ENCODE results near the gene CCDC88C.

CCDC88C gene

GRCh38 chr14:91375720-91376452 lies 41.7 kb downstream of the CCDC88C start:
- Histone ChIP-seq H3K27me3 (replicated peaks in 2 of 5; ENCODE audit: control insufficient read depth in 4 of 5, insufficient read depth in 5 of 5, low read length in 4 of 5) (no peaks in the 10 kb centered on the region), H3K9me3 (ENCODE audit: control extremely low read depth in 1 of 5, control insufficient read depth in 4 of 5, insufficient read depth in 2 of 5, low read depth in 1 of 5, low read length in 4 of 5) (no peaks in the 10 kb centered on the region), H3K4me1 (ENCODE audit: control extremely low read depth in 1 of 4, control insufficient read depth in 4 of 4, insufficient read depth in 4 of 4, low read length in 3 of 4) (peaks cover 20 to 97% (median 86%) of the 10 kb centered on the region in 4 experiments), H3K36me3 (ENCODE audit: control insufficient read depth in 4 of 4, insufficient read depth in 4 of 4, low read length in 3 of 4) (peaks cover 0 to 2% (median 0%) of the 10 kb centered on the region in 4 experiments), H3K4me3 (ENCODE audit: control insufficient read depth in 1 of 7, extremely low read depth in 1 of 7, insufficient read depth in 4 of 7, low read depth in 2 of 7, low read length in 6 of 7) (no peak overlapping the region), H3K27ac (ENCODE audit: insufficient read depth in 1 of 2, low read depth in 1 of 2, low read length in 2 of 2, poor library complexity in 1 of 2, severe bottlenecking in 2 of 2) (no peak overlapping the region)
- ChIA-PET CTCF (interaction anchor here (1.5 to 6.7 kb wide), 8 partner anchors 10 to 51 kb away, joined by 4 to 27 read pairs (median 8); partner anchors contain the start of gene CCDC88C), POLR2A (no interaction called here)
- no peak for DNase-seq
- WGBS (ENCODE audit: insufficient coverage), result 97% methylated on average over 17 of the region's 25 CpGs

GRCh38 chr14:91374879-91375702 lies 42.5 kb downstream of the CCDC88C start:
- Histone ChIP-seq H3K4me3 (ENCODE audit: control insufficient read depth in 1 of 7, extremely low read depth in 1 of 7, insufficient read depth in 4 of 7, low read depth in 2 of 7, low read length in 6 of 7) (no peak overlapping the region), H3K36me3 (ENCODE audit: control insufficient read depth in 4 of 4, insufficient read depth in 4 of 4, low read length in 3 of 4) (peaks cover 0 to 3% (median 1%) of the 10 kb centered on the region in 4 experiments), H3K27ac (ENCODE audit: insufficient read depth in 1 of 2, low read depth in 1 of 2, low read length in 2 of 2, poor library complexity in 1 of 2, severe bottlenecking in 2 of 2) (no peak overlapping the region), H3K4me1 (ENCODE audit: control extremely low read depth in 1 of 4, control insufficient read depth in 4 of 4, insufficient read depth in 4 of 4, low read length in 3 of 4) (peaks cover 20 to 97% (median 83%) of the 10 kb centered on the region in 4 experiments), H3K27me3 (replicated peaks in 2 of 5; ENCODE audit: control insufficient read depth in 4 of 5, insufficient read depth in 5 of 5, low read length in 4 of 5) (no peaks in the 10 kb centered on the region), H3K9me3 (ENCODE audit: control extremely low read depth in 1 of 5, control insufficient read depth in 4 of 5, insufficient read depth in 2 of 5, low read depth in 1 of 5, low read length in 4 of 5) (no peaks in the 10 kb centered on the region)
- 92% methylated on average over 24 of the region's 26 CpGs for WGBS (ENCODE audit: insufficient coverage)
- DNase-seq, result no peak
- ChIA-PET POLR2A (interaction anchor here (0.6 kb wide), 1 partner anchor 89 kb away, joined by 3 read pairs; no protein-coding TSS in a partner anchor), CTCF (interaction anchor here (0.8 to 6.7 kb wide), 10 partner anchors 9 to 63 kb away, joined by 3 to 27 read pairs (median 6); partner anchors contain the start of gene CCDC88C)

GRCh38 chr14:91374287-91374878 lies 43.2 kb downstream of the CCDC88C start:
- ChIA-PET POLR2A (interaction anchor here (0.6 kb wide), 2 partner anchors 35 to 45 kb away, joined by 3 read pairs; no protein-coding TSS in a partner anchor), CTCF (interaction anchor here (0.7 to 6.7 kb wide), 9 partner anchors 8 to 62 kb away, joined by 3 to 27 read pairs (median 6); partner anchors contain the start of gene CCDC88C)
- H3K4me3 ChIP-seq (ENCODE audit: control insufficient read depth in 1 of 7, extremely low read depth in 1 of 7, insufficient read depth in 4 of 7, low read depth in 2 of 7, low read length in 6 of 7), result peak overlapping the region in 2 of 7 experiments; percentile 40 to 54
- no peaks in the 10 kb centered on the region for H3K27me3 ChIP-seq (replicated peaks in 2 of 5; ENCODE audit: control insufficient read depth in 4 of 5, insufficient read depth in 5 of 5, low read length in 4 of 5)
- no peak overlapping the region for H3K27ac ChIP-seq (ENCODE audit: insufficient read depth in 1 of 2, low read depth in 1 of 2, low read length in 2 of 2, poor library complexity in 1 of 2, severe bottlenecking in 2 of 2)
- H3K36me3 ChIP-seq (ENCODE audit: control insufficient read depth in 4 of 4, insufficient read depth in 4 of 4, low read length in 3 of 4), result peaks cover 0 to 3% (median 1%) of the 10 kb centered on the region in 4 experiments
- DNase-seq, result no peak
- no peaks in the 10 kb centered on the region for H3K9me3 ChIP-seq (ENCODE audit: control extremely low read depth in 1 of 5, control insufficient read depth in 4 of 5, insufficient read depth in 2 of 5, low read depth in 1 of 5, low read length in 4 of 5)
- peaks cover 20 to 98% (median 83%) of the 10 kb centered on the region in 4 experiments for H3K4me1 ChIP-seq (ENCODE audit: control extremely low read depth in 1 of 4, control insufficient read depth in 4 of 4, insufficient read depth in 4 of 4, low read length in 3 of 4)
- 58% methylated on average over 6 of the region's 7 CpGs for WGBS (ENCODE audit: insufficient coverage)

- Histone ChIP-seq H3K27me3 (replicated peaks in 2 of 5; ENCODE audit: control insufficient read depth in 4 of 5, insufficient read depth in 5 of 5, low read length in 4 of 5) (no peaks in the 10 kb centered on the region), H3K4me1 (ENCODE audit: control extremely low read depth in 1 of 4, control insufficient read depth in 4 of 4, insufficient read depth in 4 of 4, low read length in 3 of 4) (peaks cover 19 to 95% (median 80%) of the 10 kb centered on the region in 4 experiments), H3K27ac (ENCODE audit: insufficient read depth in 1 of 2, low read depth in 1 of 2, low read length in 2 of 2, poor library complexity in 1 of 2, severe bottlenecking in 2 of 2) (peak overlapping the region in 1 of 2 experiments; percentile 55), H3K36me3 (ENCODE audit: control insufficient read depth in 4 of 4, insufficient read depth in 4 of 4, low read length in 3 of 4) (peaks cover 0 to 3% (median 1%) of the 10 kb centered on the region in 4 experiments), H3K4me3 (ENCODE audit: control insufficient read depth in 1 of 7, extremely low read depth in 1 of 7, insufficient read depth in 4 of 7, low read depth in 2 of 7, low read length in 6 of 7) (peak overlapping the region in 4 of 7 experiments; percentile 11 to 54 (median 42)), H3K9me3 (ENCODE audit: control extremely low read depth in 1 of 5, control insufficient read depth in 4 of 5, insufficient read depth in 2 of 5, low read depth in 1 of 5, low read length in 4 of 5) (no peaks in the 10 kb centered on the region)
- 10% methylated on average over 10 of the region's 11 CpGs for WGBS (ENCODE audit: insufficient coverage)
- POLR2A ChIA-PET, result interaction anchor here (0.6 kb wide), 3 partner anchors 35 to 745 kb away, joined by 3 read pairs; no protein-coding TSS in a partner anchor
- peak in 2 of 3 donors; percentile 76 to 83 for DNase-seq
- CTCF ChIA-PET, result interaction anchor here (0.7 to 6.7 kb wide), 21 partner anchors 8 to 135 kb away, joined by 3 to 27 read pairs (median 5); partner anchors contain the start of gene CCDC88C
Observed at GRCh38 chr14:91373591-91374254, 43.9 kb downstream of the CCDC88C start.

- CTCF ChIA-PET, result interaction anchor here (1.0 to 2.6 kb wide), 18 partner anchors 8 to 136 kb away, joined by 3 to 7 read pairs (median 4); no protein-coding TSS in a partner anchor
- POLR2A ChIA-PET, result interaction anchor here (0.6 kb wide), 1 partner anchor 744 kb away, joined by 3 read pairs; no protein-coding TSS in a partner anchor
- Histone ChIP-seq H3K27me3 (replicated peaks in 2 of 5; ENCODE audit: control insufficient read depth in 4 of 5, insufficient read depth in 5 of 5, low read length in 4 of 5) (no peaks in the 10 kb centered on the region), H3K4me3 (ENCODE audit: control insufficient read depth in 1 of 7, extremely low read depth in 1 of 7, insufficient read depth in 4 of 7, low read depth in 2 of 7, low read length in 6 of 7) (peak overlapping the region in 3 of 7 experiments; percentile 13 to 54 (median 40)), H3K9me3 (ENCODE audit: control extremely low read depth in 1 of 5, control insufficient read depth in 4 of 5, insufficient read depth in 2 of 5, low read depth in 1 of 5, low read length in 4 of 5) (no peaks in the 10 kb centered on the region), H3K27ac (ENCODE audit: insufficient read depth in 1 of 2, low read depth in 1 of 2, low read length in 2 of 2, poor library complexity in 1 of 2, severe bottlenecking in 2 of 2) (peak overlapping the region in 1 of 2 experiments; percentile 55), H3K4me1 (ENCODE audit: control extremely low read depth in 1 of 4, control insufficient read depth in 4 of 4, insufficient read depth in 4 of 4, low read length in 3 of 4) (peaks cover 15 to 94% (median 78%) of the 10 kb centered on the region in 4 experiments), H3K36me3 (ENCODE audit: control insufficient read depth in 4 of 4, insufficient read depth in 4 of 4, low read length in 3 of 4) (peaks cover 0 to 3% (median 1%) of the 10 kb centered on the region in 4 experiments)
- 6% methylated on average over 15 of the region's 17 CpGs for WGBS (ENCODE audit: insufficient coverage)
- peak in 2 of 3 donors; percentile 56 to 62 for DNase-seq
Observed at GRCh38 chr14:91372671-91373495, 44.7 kb downstream of the CCDC88C start.

Measured in common myeloid progenitor, CD34-positive (primary cell).